ENCODE measurements around the gene CCL16. TPM values are rescaled to one million over a fixed set of nuclear protein-coding genes. Genes with fewer than 3 reads are reported as not detected.
"Not testable (repeated sequence)": the region's sequence is repeated elsewhere in the genome, so short reads cannot be mapped to it uniquely, and the experiment has no call there.

CCL16 gene
- total RNA-seq, 1 experiment from 2014 or later = not detected

DNA sequence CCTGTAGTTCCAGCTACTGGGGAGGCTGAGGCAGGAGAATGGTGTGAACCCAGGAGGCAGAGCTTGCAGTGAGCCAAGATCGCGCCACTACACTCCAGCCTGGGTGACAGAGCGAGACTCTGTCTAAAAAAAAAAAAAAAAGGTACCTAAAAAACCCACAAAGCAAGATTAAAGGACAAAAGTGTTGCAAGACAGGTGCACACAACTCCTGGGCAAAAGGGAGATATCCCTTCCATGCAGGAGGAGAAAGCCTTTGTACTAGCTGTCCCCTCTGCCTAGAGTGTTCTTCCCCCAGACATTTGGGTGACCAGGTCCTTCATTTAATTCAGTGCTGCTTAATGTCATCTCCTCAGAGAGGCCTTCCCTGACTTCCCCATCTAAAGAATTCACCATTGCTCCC, 42.8 kb downstream of the CCL16 start:
- DNase-seq (ENCODE audit: low spot score) = not testable (repeated sequence)

DNA sequence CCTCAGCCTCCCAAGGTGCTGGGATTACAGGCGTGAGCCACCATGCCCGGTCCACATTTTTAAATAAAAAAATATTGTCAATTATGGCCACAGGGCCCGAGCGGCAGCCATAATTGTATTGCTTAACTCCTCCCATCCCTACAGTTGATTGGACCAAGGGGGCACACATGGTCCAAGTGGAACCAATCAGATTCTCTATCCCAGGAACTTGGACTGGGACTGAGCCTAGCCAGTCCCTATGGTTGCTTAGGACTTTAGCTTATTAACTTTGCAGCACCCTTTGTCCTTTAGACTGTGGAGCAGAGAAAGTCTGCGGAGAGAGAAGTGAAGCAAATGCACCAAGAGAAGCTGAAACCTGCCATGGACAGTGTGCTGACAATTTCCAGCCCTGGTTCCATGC, 45.2 kb downstream of the CCL16 start:
- DNase-seq (ENCODE audit: low spot score) = no peak

DNA sequence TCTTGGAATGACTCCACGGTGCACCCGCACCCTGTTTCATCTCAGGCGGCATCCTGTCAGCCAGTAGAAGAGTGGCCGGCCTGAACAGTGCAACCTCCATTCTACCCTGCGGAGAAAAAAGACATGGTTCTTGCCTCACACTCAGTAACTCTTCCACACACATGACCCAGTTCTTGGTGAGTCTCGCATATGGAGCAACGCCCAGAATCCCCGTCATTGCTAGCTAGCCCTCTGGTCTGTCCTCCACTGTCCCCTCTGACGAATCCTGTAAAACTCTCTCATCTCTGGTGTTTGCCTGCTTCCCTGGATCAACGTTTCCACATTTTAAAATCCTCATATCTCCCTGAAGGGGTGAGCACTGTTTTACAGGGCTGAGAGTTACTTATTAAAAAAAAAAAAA, 46.5 kb downstream of the CCL16 start:
- no peak for DNase-seq (ENCODE audit: low spot score)

DNA sequence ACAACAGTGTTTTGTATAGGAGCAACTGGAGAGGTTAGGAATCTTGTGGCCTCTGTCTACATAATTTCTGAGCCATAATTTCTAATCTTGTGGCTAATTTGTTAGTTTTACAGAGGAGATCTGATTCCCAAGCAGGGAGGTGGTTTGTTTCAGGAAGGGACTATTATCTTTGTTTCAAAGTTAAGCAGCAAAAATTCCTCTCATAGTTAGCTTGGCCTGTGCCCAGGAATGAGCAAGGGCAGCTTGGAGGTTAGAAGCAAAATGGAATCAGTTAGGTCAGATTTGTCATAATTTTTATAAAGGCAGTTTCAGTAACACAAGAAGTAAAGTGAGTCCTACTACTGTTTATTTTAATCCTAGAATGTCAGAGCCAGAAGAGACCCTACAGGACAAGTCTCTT, 48.7 kb downstream of the CCL16 start:
- no peak for DNase-seq (ENCODE audit: low spot score)

DNA sequence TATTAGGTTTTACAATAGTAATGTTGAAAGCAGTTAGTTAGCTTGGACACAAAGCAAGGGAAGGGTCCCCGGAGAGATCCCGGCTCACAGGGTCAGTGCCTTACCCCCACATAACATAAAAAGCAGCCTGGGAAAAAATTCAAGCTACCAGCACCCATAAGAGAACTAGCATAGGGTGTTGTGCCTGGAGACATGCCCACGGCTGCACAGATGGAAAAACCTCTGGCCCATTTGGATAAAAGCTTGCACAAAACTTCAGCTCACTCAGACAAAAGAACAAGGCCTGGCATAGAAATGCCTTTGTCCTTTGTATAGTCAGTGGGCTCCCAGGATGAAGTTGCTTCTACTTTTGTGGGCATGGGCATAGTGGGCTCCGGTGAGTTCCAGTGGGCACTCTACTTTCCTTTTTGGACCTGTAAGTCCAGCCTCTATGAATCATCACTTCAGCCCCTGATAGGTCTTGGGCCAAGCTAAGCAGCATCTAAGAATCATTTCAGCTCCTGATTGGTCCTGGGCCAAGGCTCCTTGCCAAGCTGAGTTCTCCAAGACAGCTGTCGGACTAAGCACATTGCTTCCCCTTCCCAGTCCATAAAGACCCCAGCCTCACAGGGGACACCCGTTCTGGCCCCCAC, 49.4 kb downstream of the CCL16 start:
- DNase-seq (ENCODE audit: low spot score) = peak; percentile 49

DNA sequence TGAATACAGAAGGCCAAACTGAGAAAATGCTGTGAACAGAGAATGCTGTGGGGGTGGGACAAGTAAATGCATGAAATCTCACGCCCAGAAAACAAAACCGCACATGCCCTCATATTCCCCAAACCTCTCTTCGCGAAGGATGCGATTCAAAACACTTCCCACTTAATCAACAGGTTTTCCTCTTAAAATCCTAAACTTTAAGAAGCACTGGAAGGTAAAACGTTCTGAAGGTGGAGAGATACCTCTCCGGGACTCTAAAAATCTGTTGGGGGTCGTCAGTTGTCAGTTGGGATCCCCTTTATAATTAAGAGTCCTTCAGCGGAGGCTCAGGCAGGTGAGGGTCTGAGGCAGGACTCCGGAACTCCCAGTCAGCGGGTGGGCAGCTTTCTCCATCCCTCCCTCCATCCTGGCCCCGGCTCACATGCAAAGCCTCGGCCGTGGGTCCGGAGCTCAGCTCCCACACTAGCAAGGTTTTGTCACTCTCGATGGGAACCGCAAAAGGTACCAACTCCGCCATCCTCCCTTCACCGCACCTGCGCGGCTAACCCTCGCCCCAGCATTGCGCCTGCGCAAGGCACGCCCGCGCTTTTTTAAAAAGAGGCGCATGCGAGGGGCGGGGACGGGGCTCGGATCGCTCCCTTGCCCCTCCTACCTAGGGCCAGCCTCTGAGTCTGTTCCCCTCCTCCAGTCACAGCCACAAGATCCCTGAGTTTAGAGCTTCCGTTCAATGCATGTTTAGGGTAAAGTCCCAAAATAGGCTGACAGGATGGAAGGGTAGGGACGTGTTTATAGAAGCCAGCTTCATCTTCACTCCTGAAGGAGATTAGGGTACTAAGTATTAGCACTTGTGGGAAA, 50.9 kb downstream of the CCL16 start, which contains the start of gene RDM1:
RDM1 (minus strand) TSS at position 563 of the 855 bp plus-strand sequence; CDS start at position 517, 46 bp downstream.
- peak; percentile 77 for DNase-seq (ENCODE audit: low spot score)

DNA sequence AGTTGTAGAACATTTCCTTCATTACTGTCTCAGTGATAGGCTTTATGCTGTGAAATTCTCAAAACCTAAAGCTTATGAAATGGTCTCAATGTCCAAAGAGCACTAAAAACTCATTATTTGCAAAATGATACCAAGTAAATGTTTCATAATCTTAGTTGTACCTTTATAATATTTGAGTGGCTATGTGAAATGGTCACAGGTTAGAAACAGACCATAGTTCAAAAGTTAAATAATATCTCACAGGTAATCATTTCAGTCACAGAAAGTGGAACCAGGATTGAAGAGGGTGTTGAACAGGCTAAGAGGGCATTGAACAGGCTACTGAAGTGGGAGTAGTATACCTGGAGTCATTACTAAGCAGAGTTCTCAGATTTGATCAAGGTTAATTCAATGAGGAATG, 53.6 kb downstream of the CCL16 start:
- no peak for DNase-seq (ENCODE audit: low spot score)

Other genes with a start within 250 kb of the CCL16 start
- 6.2 and 6.4 TPM in 2 replicates for gene RASL10B, start 249.9 kb downstream of the CCL16 start, total RNA-seq (2014; rRNA removed; shearing (Covaris generic))
- gene GAS2L2, start 228.3 kb downstream of the CCL16 start, total RNA-seq (2014; rRNA removed; shearing (Covaris generic)) = 0.04 TPM in 2 replicates
- gene C17orf50, start 220.6 kb downstream of the CCL16 start, total RNA-seq (2014; rRNA removed; shearing (Covaris generic)) = not detected in 2 replicates
- 0.68 TPM in 1 of 2 replicates, not detected in the other for gene MMP28, start 185.9 kb downstream of the CCL16 start, total RNA-seq (2014; rRNA removed; shearing (Covaris generic))
- gene TAF15, start 172.0 kb downstream of the CCL16 start, total RNA-seq (2014; rRNA removed; shearing (Covaris generic)) = 17.8 and 19.8 TPM in 2 replicates
- not detected in 2 replicates for gene HEATR9, start 112.6 kb downstream of the CCL16 start, total RNA-seq (2014; rRNA removed; shearing (Covaris generic))
- 0.31 TPM in 1 of 2 replicates, not detected in the other for gene CCL5, start 101.1 kb downstream of the CCL16 start, total RNA-seq (2014; rRNA removed; shearing (Covaris generic))
- gene RDM1, start 50.7 kb downstream of the CCL16 start, total RNA-seq (2014; rRNA removed; shearing (Covaris generic)) = 0.66 and 1.1 TPM in 2 replicates
- gene LYZL6, start 37.8 kb downstream of the CCL16 start, total RNA-seq (2014; rRNA removed; shearing (Covaris generic)) = not detected in 2 replicates
- not detected in 2 replicates for gene CCL14, start 5.2 kb upstream of the CCL16 start, total RNA-seq (2014; rRNA removed; shearing (Covaris generic))
- not detected in 2 replicates for gene CCL15, start 20.1 kb upstream of the CCL16 start, total RNA-seq (2014; rRNA removed; shearing (Covaris generic))
- gene CCL23, start 36.5 kb upstream of the CCL16 start, total RNA-seq (2014; rRNA removed; shearing (Covaris generic)) = not detected in 2 replicates
- not detected in 2 replicates for gene CCL18, start 82.8 kb upstream of the CCL16 start, total RNA-seq (2014; rRNA removed; shearing (Covaris generic))
- not detected in 2 replicates for gene CCL3, start 108.6 kb upstream of the CCL16 start, total RNA-seq (2014; rRNA removed; shearing (Covaris generic))
- gene CCL4, start 122.3 kb upstream of the CCL16 start, total RNA-seq (2014; rRNA removed; shearing (Covaris generic)) = not detected in 2 replicates
- gene TBC1D3B, start 195.1 kb upstream of the CCL16 start, total RNA-seq (2014; rRNA removed; shearing (Covaris generic)) = 0.39 TPM in 1 of 2 replicates, not detected in the other
- not detected in 2 replicates for gene CCL3L1, start 215.3 kb upstream of the CCL16 start, total RNA-seq (2014; rRNA removed; shearing (Covaris generic))
- gene CCL4L2, start 229.6 kb upstream of the CCL16 start, total RNA-seq (2014; rRNA removed; shearing (Covaris generic)) = not detected in 2 replicates

All from H4 (cell line).